Measurements from ENCODE around the gene ROBO3. TPM values are rescaled to one million over a fixed set of nuclear protein-coding genes. Genes with fewer than 3 reads are reported as not detected.

Gene ROBO3
- total and polyA plus RNA-seq, 10 of the 15 experiments (the other 5 are each of a cell fraction or from before 2014, with no cell fraction given), result 0.10 to 0.63 (median 0.31) TPM; not detected in 2

DNA sequence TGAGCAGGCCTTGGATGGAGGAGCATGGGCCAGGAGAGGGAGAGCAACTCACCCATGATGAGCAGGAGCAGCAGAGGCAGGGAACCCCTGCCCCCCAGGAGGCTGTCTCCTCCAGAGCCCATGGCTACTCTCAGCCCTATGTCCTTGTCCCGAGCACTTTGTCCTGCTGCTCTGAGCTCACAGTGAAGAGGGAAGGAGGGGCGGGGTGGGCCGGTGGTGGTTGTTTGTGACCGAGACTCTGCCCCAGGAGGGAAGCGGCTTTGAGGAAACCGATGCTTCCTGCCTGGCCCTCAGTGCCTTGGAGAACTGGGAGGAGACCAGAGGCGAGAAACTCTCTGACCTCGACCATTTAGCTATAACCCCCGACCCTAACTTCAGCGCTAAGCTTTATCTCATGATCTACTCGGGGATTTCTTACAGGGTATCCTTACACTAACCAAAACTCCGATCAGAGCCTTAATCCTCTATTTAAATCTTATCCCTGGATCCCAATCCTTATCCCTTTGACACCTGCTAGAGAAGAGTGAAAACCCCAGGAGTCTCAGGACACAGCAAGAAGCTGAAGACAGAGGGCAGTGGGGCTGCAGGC is 32.5 kb downstream of the ROBO3 start, which contains the start of gene ROBO4:
TSS of gene ROBO4 (minus strand) at position 192 of the 589 bp plus-strand sequence. CDS start at position 122, 70 bp downstream.
- Histone ChIP-seq H3K4me3 (no peak within 1 kb of the TSS), H3K4me1 (ENCODE audit: control insufficient read depth, insufficient read depth, low read length) (no peaks in the 10 kb centered on the region), H3K36me3 (ENCODE audit: control insufficient read depth in 2 of 2, insufficient read depth in 2 of 2, low read length in 1 of 2) (no peaks in the 10 kb centered on the region), H3K27me3 (replicated peaks in 1 of 2; ENCODE audit: control insufficient read depth in 2 of 2, insufficient read depth in 2 of 2, low read length in 1 of 2) (peaks cover 3 to 7% of the 10 kb centered on the region in 2 experiments; a peak in 3 of 4 replicates), H3K79me2 (ENCODE audit: control insufficient read depth, insufficient read depth, low read length) (no peaks in the 10 kb centered on the region), H3K4me2 (ENCODE audit: control insufficient read depth, insufficient read depth) (no peak within 1 kb of the TSS), H3K9me3 (replicated peaks; ENCODE audit: control insufficient read depth, insufficient read depth, low read length) (no peaks in the 10 kb centered on the region), H2AFZ (ENCODE audit: control insufficient read depth, low read depth, low read length) (no peak within 1 kb of the TSS), H3K9ac (ENCODE audit: control insufficient read depth, insufficient read depth, low read length) (no peak within 1 kb of the TSS), H3K27ac (ENCODE audit: control insufficient read depth, insufficient read depth) (no peak within 1 kb of the TSS), H4K20me1 (ENCODE audit: control insufficient read depth, insufficient read depth) (no peaks in the 10 kb centered on the region)
- no TSS peak for BruUV-seq (replicated peaks)
- in situ Hi-C loops (cut with MboI) (no loop called here), intact Hi-C loops (cut with micrococcal nuclease; ENCODE audit: unreplicated experiment) (no loop called here)
- DNase-seq (ENCODE audit: low read depth, low spot score) (no peak), ATAC-seq (no peak), FAIRE-seq (no peak)
- no peak for TF ChIP-seq PAX5 (IDR thresholded peaks at IDR 0.05; ENCODE audit: borderline replicate concordance, low read depth, low read length)
- no peak for TF ChIP-seq CBFB (IDR thresholded peaks at IDR 0.05; ENCODE audit: low read depth)
- no peak for TF ChIP-seq ZNF384 (IDR thresholded peaks at IDR 0.05; ENCODE audit: borderline replicate concordance, low read depth, low read length)
- TF ChIP-seq TARDBP (IDR thresholded peaks at IDR 0.05; ENCODE audit: borderline replicate concordance), result no peak
- TF ChIP-seq REST (IDR thresholded peaks at IDR 0.05; ENCODE audit: low read depth, low read length), result no peak
- TF ChIP-seq PKNOX1 (IDR thresholded peaks at IDR 0.05), result no peak
- CTCF ChIA-PET, result interaction anchor here (0.9 kb wide), 1 partner anchor 11 kb away, joined by 4 read pairs; no protein-coding TSS in a partner anchor
- WGBS (ENCODE audit: insufficient coverage, insufficient replicate concordance, low lambda C conversion rate, missing lambda C conversion rate), result 10% methylated on average over 11 of the region's 12 CpGs
- SMC1A ChIA-PET (ENCODE audit: uncharacterized antibody, unreplicated experiment), result no interaction called here
- POLR2A ChIA-PET, result interaction anchor here (0.6 kb wide), 1 partner anchor 475 kb away, joined by 3 read pairs; no protein-coding TSS in a partner anchor
- RAD21 ChIA-PET (ENCODE audit: unreplicated experiment), result no interaction called here
